ENCODE measurements around the gene IFNAR2. TPM values are rescaled to one million over a fixed set of nuclear protein-coding genes. Genes with fewer than 3 reads are reported as not detected.
"Not testable (repeated sequence)": the region's sequence is repeated elsewhere in the genome, so short reads cannot be mapped to it uniquely, and the experiment has no call there.

Gene IFNAR2
- total and polyA plus RNA-seq, 8 donors: 7.5 to 22.5 (median 9.2) TPM; not detected in 1

GRCh38 chr21:33214056-33214455 is 15.7 kb upstream of the IFNAR2 start:
- Histone ChIP-seq H3K27me3 (no peaks in the 10 kb centered on the region), H3K4me3 (no peak overlapping the region), H3K36me3 (no peaks in the 10 kb centered on the region), H3K27ac (no peak overlapping the region), H3K4me1 (peaks cover 0 to 20% (median 2%) of the 10 kb centered on the region in 4 donors), H3K9me3 (no peaks in the 10 kb centered on the region)
- no peak for TF ChIP-seq POLR2AphosphoS5 (IDR thresholded peaks at IDR 0.05)
- TF ChIP-seq POLR2A (IDR thresholded peaks at IDR 0.05): no peak
- TF ChIP-seq EP300 (IDR thresholded peaks at IDR 0.05): no peak
- TF ChIP-seq, protein P1, sequence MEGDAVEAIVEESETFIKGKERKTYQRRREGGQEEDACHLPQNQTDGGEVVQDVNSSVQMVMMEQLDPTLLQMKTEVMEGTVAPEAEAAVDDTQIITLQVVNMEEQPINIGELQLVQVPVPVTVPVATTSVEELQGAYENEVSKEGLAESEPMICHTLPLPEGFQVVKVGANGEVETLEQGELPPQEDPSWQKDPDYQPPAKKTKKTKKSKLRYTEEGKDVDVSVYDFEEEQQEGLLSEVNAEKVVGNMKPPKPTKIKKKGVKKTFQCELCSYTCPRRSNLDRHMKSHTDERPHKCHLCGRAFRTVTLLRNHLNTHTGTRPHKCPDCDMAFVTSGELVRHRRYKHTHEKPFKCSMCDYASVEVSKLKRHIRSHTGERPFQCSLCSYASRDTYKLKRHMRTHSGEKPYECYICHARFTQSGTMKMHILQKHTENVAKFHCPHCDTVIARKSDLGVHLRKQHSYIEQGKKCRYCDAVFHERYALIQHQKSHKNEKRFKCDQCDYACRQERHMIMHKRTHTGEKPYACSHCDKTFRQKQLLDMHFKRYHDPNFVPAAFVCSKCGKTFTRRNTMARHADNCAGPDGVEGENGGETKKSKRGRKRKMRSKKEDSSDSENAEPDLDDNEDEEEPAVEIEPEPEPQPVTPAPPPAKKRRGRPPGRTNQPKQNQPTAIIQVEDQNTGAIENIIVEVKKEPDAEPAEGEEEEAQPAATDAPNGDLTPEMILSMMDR (IDR thresholded peaks at IDR 0.05): no peak
- intact Hi-C loops (cut with DNase I; ENCODE audit: low total_unique reads): no loop called here
- WGBS, 5 donors: 86 to 100% (median 97%) methylated on average over 1 of the region's 1 CpG
- no peak for DNase-seq

- no peaks in the 10 kb centered on the region for H3K36me3 ChIP-seq
- H3K4me3 ChIP-seq: no peak overlapping the region
- peak overlapping the region in 2 of 5 donors; percentile 67 to 87 for H3K27ac ChIP-seq
- H3K4me1 ChIP-seq: peaks cover 0 to 14% (median 2%) of the 10 kb centered on the region in 4 donors
- 90 to 95% (median 93%) methylated on average over 2 of the region's 2 CpGs for WGBS, 5 donors
- TF ChIP-seq POLR2AphosphoS5 (IDR thresholded peaks at IDR 0.05) (no peak), EP300 (IDR thresholded peaks at IDR 0.05) (no peak), POLR2A (IDR thresholded peaks at IDR 0.05) (no peak)
- TF ChIP-seq, protein P1 (IDR thresholded peaks at IDR 0.05): no peak
- H3K27me3 ChIP-seq: no peaks in the 10 kb centered on the region
- intact Hi-C loops (cut with DNase I; ENCODE audit: low total_unique reads): no loop called here
- H3K9me3 ChIP-seq: peaks cover 0 to 3% (median 0%) of the 10 kb centered on the region in 4 donors
- no peak for DNase-seq
Observed at GRCh38 chr21:33217138-33217520, 12.6 kb upstream of the IFNAR2 start.

- TF ChIP-seq, protein P1 (IDR thresholded peaks at IDR 0.05): no peak
- TF ChIP-seq POLR2AphosphoS5 (IDR thresholded peaks at IDR 0.05) (no peak), POLR2A (IDR thresholded peaks at IDR 0.05) (no peak), EP300 (IDR thresholded peaks at IDR 0.05) (no peak)
- no peak for DNase-seq
- no peaks in the 10 kb centered on the region for H3K27me3 ChIP-seq
- no peak overlapping the region for H3K27ac ChIP-seq
- peaks cover 0 to 10% (median 2%) of the 10 kb centered on the region in 4 donors for H3K4me1 ChIP-seq
- intact Hi-C loops (cut with DNase I; ENCODE audit: low total_unique reads): no loop called here
- H3K4me3 ChIP-seq: no peak overlapping the region
- peaks cover 0 to 4% (median 0%) of the 10 kb centered on the region in 4 donors for H3K9me3 ChIP-seq
- no peaks in the 10 kb centered on the region for H3K36me3 ChIP-seq
- WGBS, 5 donors: 94 to 100% (median 95%) methylated on average over 3 of the region's 3 CpGs
Observed at GRCh38 chr21:33219300-33219699, 10.4 kb upstream of the IFNAR2 start.

GRCh38 chr21:33219954-33220353 is 9.8 kb upstream of the IFNAR2 start:
- H3K27me3 ChIP-seq: no peaks in the 10 kb centered on the region
- intact Hi-C loops (cut with DNase I; ENCODE audit: low total_unique reads): no loop called here
- H3K36me3 ChIP-seq: no peaks in the 10 kb centered on the region
- TF ChIP-seq POLR2A (IDR thresholded peaks at IDR 0.05) (no peak), POLR2AphosphoS5 (IDR thresholded peaks at IDR 0.05) (no peak), EP300 (IDR thresholded peaks at IDR 0.05) (no peak)
- TF ChIP-seq, protein P1 (IDR thresholded peaks at IDR 0.05): no peak
- H3K9me3 ChIP-seq: peaks cover 0 to 4% (median 0%) of the 10 kb centered on the region in 4 donors
- WGBS, 5 donors: 86 to 96% (median 90%) methylated on average over 3 of the region's 3 CpGs
- H3K4me3 ChIP-seq: no peak overlapping the region
- no peak for DNase-seq
- no peak overlapping the region for H3K27ac ChIP-seq
- peaks cover 0 to 6% (median under 1%) of the 10 kb centered on the region in 4 donors for H3K4me1 ChIP-seq

DNA sequence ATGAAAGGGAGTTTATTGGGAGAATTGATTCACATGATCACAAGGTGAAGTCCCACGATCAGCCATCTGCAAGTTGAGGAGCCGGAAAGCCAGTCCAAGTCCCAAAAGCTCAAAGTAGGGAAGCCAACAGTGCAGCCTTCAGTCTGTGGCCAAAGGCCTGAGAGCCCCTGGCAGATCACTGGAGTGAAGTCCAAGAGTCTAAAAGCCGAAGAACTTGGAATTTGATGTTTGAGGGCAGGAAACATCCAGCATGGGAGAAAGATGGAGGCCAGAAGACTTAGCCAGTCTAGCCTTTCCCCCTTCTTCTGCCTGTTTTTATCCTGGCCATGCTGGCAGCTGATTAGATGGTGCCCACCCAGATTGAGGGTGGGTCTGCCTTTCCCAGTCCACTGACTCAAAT is 4.4 kb upstream of the IFNAR2 start:
- intact Hi-C loops (cut with DNase I; ENCODE audit: low total_unique reads); H3K36me3 ChIP-seq; H3K27me3 ChIP-seq; DNase-seq; H3K4me3 ChIP-seq; H3K9me3 ChIP-seq; H3K27ac ChIP-seq: not testable (repeated sequence)
- H3K4me1 ChIP-seq: peaks cover 6 to 12% (median 8%) of the 10 kb centered on the region in 4 donors
- WGBS, 5 donors: 90 to 98% (median 92%) methylated on average over 3 of the region's 3 CpGs
